Muscle of leg (tissue), 11 donors: ENCODE data around the gene RTN1. TPM values are rescaled to one million over a fixed set of nuclear protein-coding genes. Genes with fewer than 3 reads are reported as not detected.

Experiments
- DNase-seq: peaks from one replicate; pipeline ENCODE4 v3.0.0; 2013
- H3K27ac ChIP-seq: one replicate; pipeline ENCODE4 v1.5.1; 2013; ENCODE audit warnings: mild to moderate bottlenecking, low read length, control low read depth
- H3K27me3 ChIP-seq: one replicate; pipeline ENCODE4 v1.6.1; 2013; ENCODE audit warnings: low read length; ENCODE audit not compliant: control insufficient read depth, insufficient read depth
- H3K36me3 ChIP-seq: one replicate; pipeline ENCODE4 v1.6.1; 2013; ENCODE audit warnings: low read length; ENCODE audit not compliant: control insufficient read depth, insufficient read depth
- H3K4me1 ChIP-seq: one replicate; pipeline ENCODE4 v1.6.1; 2013; ENCODE audit warnings: low read length; ENCODE audit not compliant: control insufficient read depth, insufficient read depth
- H3K4me3 ChIP-seq: one replicate; pipeline ENCODE4 v1.5.1; 2013; ENCODE audit warnings: low read length, control low read depth
- H3K9me3 ChIP-seq: replicated peaks from 2 replicates; pipeline ENCODE4 v1.6.1; 2013; ENCODE audit warnings: low read depth, low read length; ENCODE audit not compliant: control insufficient read depth
- WGBS: methylation state at CpG from one replicate; pipeline ENCODE4 v1.1.5; 2013; ENCODE audit warnings: missing lambda C conversion rate; ENCODE audit not compliant: insufficient coverage; 5-methylcytosine and 5-hydroxymethylcytosine counted together
- polyA plus RNA-seq, 8 donors: library from polyadenylated mRNA; unstranded; fragments of 120-200 nt; gene quantifications; one replicate each; pipeline versions ENCODE4 v1.2.1 to v1.2.3, GENCODE V29; 2013; ENCODE audit warnings: inconsistent platforms in 1 of 8, low replicate concordance in 1 of 8; ENCODE audit not compliant: insufficient read length in 8 of 8, insufficient read depth in 1 of 8
- total RNA-seq: library from RNA; stranded (reverse); fragments of 120-200 nt; gene quantifications from one replicate; pipeline ENCODE4 v1.2.4, GENCODE V29; 2013

RTN1 gene
- total and polyA plus RNA-seq, 9 donors: 1.2 to 4.6 (median 1.9) TPM

DNA sequence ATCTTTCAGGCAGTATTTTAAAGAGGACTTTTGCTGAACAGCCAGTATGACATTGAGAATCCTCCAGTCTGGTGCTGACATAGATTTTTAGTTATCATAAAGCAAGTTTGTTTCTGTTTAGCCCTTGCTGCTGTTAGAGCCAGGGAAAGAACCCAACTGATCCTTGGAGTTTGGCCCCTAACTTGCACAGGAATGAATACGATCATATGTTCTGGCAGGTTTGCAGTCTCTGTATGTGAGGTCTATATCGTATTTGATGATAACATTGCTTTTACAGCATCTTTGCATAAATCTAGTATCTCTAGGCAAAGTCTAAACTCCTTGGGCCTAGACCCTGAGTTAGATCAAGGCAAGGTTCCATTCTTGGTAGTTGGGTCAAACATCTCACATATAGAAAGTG is 289.7 kb downstream of the RTN1 start:
- no peak overlapping the region for H3K4me3 ChIP-seq
- DNase-seq: no peak
- 60% methylated on average over 1 of the region's 2 CpGs for WGBS
- H3K36me3 ChIP-seq: no peaks in the 10 kb centered on the region
- peaks cover 7% of the 10 kb centered on the region for H3K27me3 ChIP-seq
- peaks cover 4% of the 10 kb centered on the region for H3K4me1 ChIP-seq
- no peak overlapping the region for H3K27ac ChIP-seq
- H3K9me3 ChIP-seq: no peaks in the 10 kb centered on the region

DNA sequence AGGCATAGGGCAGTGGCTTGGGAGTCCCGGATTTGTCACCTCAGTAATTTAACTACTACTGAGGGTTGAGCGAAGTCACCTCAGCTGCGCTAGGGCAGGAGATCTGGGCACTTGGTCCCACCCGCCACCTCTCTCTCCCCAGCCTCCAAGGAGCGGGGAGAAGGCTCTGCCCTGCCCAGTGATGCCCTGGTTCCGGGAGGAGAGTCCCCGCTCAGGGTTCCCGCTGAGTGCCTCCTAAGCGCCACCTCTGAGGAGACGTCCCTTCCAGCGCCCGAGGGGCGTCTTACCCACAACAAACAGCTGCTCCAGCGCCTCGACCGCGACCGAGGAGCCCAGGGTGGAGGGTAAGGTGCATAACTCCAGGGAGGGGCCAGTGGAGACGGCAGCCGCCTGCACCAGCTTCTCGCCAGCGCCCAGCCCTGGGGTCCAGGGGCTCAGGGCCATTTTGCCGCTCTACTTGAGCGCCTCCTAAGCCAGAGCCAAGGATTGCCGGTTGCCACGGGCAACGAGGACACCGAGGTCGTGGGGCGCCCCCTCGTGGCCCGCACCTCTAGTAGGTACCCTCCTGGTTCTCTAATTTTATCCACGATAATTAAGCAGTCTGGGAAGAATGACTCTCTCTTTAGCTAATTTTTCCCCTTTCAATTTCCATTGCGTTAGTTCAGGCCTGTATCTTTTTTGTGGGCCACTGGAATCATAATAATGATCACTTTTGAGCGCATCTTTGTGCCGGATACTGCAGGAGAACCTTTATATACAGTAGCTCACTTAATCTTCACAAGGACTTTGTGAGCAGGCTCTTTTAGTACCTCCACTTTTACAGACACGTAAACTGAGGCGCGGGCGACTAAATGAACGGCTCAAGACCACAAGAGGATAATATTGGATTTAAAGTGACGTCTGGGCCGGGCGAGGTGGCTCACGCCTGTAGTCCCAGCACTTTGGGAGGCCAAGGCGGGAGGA is 294.0 kb downstream of the RTN1 start, which contains the start of gene CCDC175:
TSS of gene CCDC175 (minus strand) at position 481 of the 963 bp plus-strand sequence. CDS start at position 444, 37 bp downstream.
- Histone ChIP-seq H3K36me3 (no peaks in the 10 kb centered on the region), H3K9me3 (no peaks in the 10 kb centered on the region), H3K4me1 (peaks cover 4% of the 10 kb centered on the region), H3K4me3 (peak within 1 kb of the TSS; percentile 27), H3K27me3 (peaks cover 7% of the 10 kb centered on the region), H3K27ac (no peak within 1 kb of the TSS)
- DNase-seq: peak; percentile 75
- 17% methylated on average over 29 of the region's 46 CpGs for WGBS

- Histone ChIP-seq H3K9me3 (no peaks in the 10 kb centered on the region), H3K4me1 (no peaks in the 10 kb centered on the region), H3K27ac (no peak overlapping the region), H3K36me3 (no peaks in the 10 kb centered on the region), H3K27me3 (no peaks in the 10 kb centered on the region), H3K4me3 (no peak overlapping the region)
- DNase-seq: peak; percentile 32
Observed at GRCh38 chr14:59570122-59570521, 300.5 kb downstream of the RTN1 start.

DNA sequence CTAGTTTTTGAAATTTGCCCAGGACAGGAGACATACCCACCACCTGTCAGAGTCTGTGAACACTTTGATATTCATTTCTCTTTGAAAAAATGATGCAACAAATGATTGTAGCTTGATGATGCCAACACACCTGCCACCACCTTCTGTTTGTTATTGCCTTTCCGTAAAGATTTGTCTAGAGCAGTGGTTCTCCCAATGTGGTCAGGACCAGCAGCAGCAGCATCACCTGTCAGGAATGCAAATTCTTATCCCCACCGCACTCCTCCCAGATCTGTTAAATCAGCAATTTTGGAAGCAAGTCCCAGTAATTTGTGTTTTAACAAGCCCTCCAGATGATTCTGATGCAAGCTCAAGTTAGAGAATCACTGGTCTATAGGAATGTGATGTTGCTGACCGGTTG is 303.9 kb downstream of the RTN1 start:
- no peaks in the 10 kb centered on the region for H3K4me1 ChIP-seq
- no peaks in the 10 kb centered on the region for H3K36me3 ChIP-seq
- 81% methylated on average over 2 of the region's 3 CpGs for WGBS
- no peaks in the 10 kb centered on the region for H3K27me3 ChIP-seq
- no peaks in the 10 kb centered on the region for H3K9me3 ChIP-seq
- no peak overlapping the region for H3K4me3 ChIP-seq
- H3K27ac ChIP-seq: no peak overlapping the region
- DNase-seq: no peak

GRCh38 chr14:59566296-59566695 is 304.3 kb downstream of the RTN1 start:
- H3K9me3 ChIP-seq: no peaks in the 10 kb centered on the region
- H3K4me3 ChIP-seq: no peak overlapping the region
- H3K4me1 ChIP-seq: no peaks in the 10 kb centered on the region
- H3K36me3 ChIP-seq: no peaks in the 10 kb centered on the region
- H3K27me3 ChIP-seq: no peaks in the 10 kb centered on the region
- DNase-seq: no peak
- no peak overlapping the region for H3K27ac ChIP-seq
- WGBS: 43% methylated on average over 1 of the region's 1 CpG

GRCh38 chr14:59565087-59565486 is 305.5 kb downstream of the RTN1 start:
- no peaks in the 10 kb centered on the region for H3K27me3 ChIP-seq
- no peak overlapping the region for H3K4me3 ChIP-seq
- WGBS: 60% methylated on average over 1 of the region's 1 CpG
- no peaks in the 10 kb centered on the region for H3K36me3 ChIP-seq
- no peaks in the 10 kb centered on the region for H3K4me1 ChIP-seq
- no peak overlapping the region for H3K27ac ChIP-seq
- DNase-seq: no peak
- no peaks in the 10 kb centered on the region for H3K9me3 ChIP-seq

- Histone ChIP-seq H3K27me3 (no peaks in the 10 kb centered on the region), H3K27ac (no peak overlapping the region), H3K36me3 (no peaks in the 10 kb centered on the region), H3K4me3 (no peak overlapping the region), H3K4me1 (no peaks in the 10 kb centered on the region), H3K9me3 (no peaks in the 10 kb centered on the region)
- no peak for DNase-seq
- 46% methylated on average over 2 of the region's 2 CpGs for WGBS
Observed at GRCh38 chr14:59564366-59564765, 306.2 kb downstream of the RTN1 start.

DNA sequence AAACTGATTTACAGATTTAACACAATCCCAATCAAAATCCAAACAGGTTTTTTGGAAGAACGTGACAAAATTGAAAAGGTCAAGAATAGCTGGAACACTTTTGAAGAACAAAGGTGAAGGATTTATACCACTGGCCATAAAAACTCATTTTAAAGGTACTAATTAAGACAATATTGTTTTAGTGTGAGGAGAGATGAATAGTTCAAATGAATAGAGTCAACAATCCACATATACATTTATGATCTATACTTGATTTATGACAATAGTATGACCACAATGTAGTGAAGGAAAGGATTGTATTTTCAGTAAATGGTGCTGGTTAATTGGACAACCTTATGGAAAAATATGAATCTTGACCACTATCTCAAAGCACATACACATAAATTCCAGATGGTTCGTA is 323.3 kb downstream of the RTN1 start:
- Histone ChIP-seq H3K27me3 (no peaks in the 10 kb centered on the region), H3K27ac (no peak overlapping the region), H3K36me3 (no peaks in the 10 kb centered on the region), H3K9me3 (no peaks in the 10 kb centered on the region), H3K4me3 (no peak overlapping the region), H3K4me1 (no peaks in the 10 kb centered on the region)
- WGBS: no CpG with 5 or more reads among the region's 2 CpGs
- no peak for DNase-seq

Other genes starting within 250 kb of the RTN1 start
- 0.27 TPM for gene LRRC9, start 49.4 kb upstream of the RTN1 start, total RNA-seq
- gene LRRC9, start 49.4 kb upstream of the RTN1 start, polyA plus RNA-seq: under 1 TPM; 0.11 to 0.38 (median 0.21) TPM
- 67.3 TPM for gene PCNX4, start 221.1 kb upstream of the RTN1 start, total RNA-seq
- gene PCNX4, start 221.1 kb upstream of the RTN1 start, polyA plus RNA-seq: 10 to 100 TPM; 44.5 to 64.4 (median 48.0) TPM